Kidney (tissue), 14 donors: ENCODE data around the gene RNF141. TPM values are rescaled to one million over a fixed set of nuclear protein-coding genes. Genes with fewer than 3 reads are reported as not detected.

Experiments used
- DNase-seq, 5 donors: peaks; one replicate each; pipeline ENCODE4 v3.0.0-alpha.2; 2013 to 2020
- FAIRE-seq: peaks from 2 replicates; lab custom pipeline; 2012; peaks lifted over from hg19 to GRCh38; lab: Jason Lieb, UNC
- H3K27ac ChIP-seq, 2 donors: one replicate each; pipeline ENCODE4 v1.7.0; 2013; ENCODE audit warnings: low read depth in 2 of 2, low read length in 2 of 2, inconsistent platforms in 1 of 2
- H3K27me3 ChIP-seq: one replicate; pipeline ENCODE4 v1.7.1; 2013; ENCODE audit warnings: low read length, inconsistent platforms; ENCODE audit not compliant: control insufficient read depth, insufficient read depth
- H3K36me3 ChIP-seq, 3 donors: one replicate each; pipeline versions ENCODE4 v1.7.0 to v1.7.1; 2013; ENCODE audit warnings: low read length in 3 of 3, control low read depth in 1 of 3, inconsistent platforms in 1 of 3; ENCODE audit not compliant: insufficient read depth in 3 of 3, control insufficient read depth in 2 of 3
- H3K4me1 ChIP-seq, 3 donors: one replicate each; pipeline versions ENCODE4 v1.7.0 to v1.7.1; 2013; ENCODE audit warnings: low read length in 3 of 3, inconsistent platforms in 1 of 3, low read depth in 1 of 3; ENCODE audit not compliant: control insufficient read depth in 2 of 3, insufficient read depth in 2 of 3
- H3K4me3 ChIP-seq, 3 donors: one replicate each; pipeline versions ENCODE4 v1.7.0 to v1.8.1; 2013; ENCODE audit warnings: low read length in 3 of 3, control low read depth in 1 of 3, inconsistent platforms in 1 of 3
- H3K9ac ChIP-seq, 3 donors: one replicate each; pipeline versions ENCODE4 v1.7.0 to v1.7.1; 2013; ENCODE audit warnings: low read length in 3 of 3, control low read depth in 1 of 3, inconsistent platforms in 1 of 3
- H3K9me3 ChIP-seq, 3 donors: one replicate each; pipeline versions ENCODE4 v1.7.0 to v1.7.1; 2013; ENCODE audit warnings: low read length in 3 of 3, control low read depth in 1 of 3, inconsistent platforms in 1 of 3; ENCODE audit not compliant: control insufficient read depth in 2 of 3, insufficient read depth in 1 of 3
- intact Hi-C: fragments of 100-400 bp; cut with DNase I; formaldehyde crosslinking; loops from one replicate; pipeline ENCODE4 v1.11.1; 2022
- polyA plus RNA-seq: library from polyadenylated mRNA; stranded (reverse); fragments of 350-450 nt; fragmentation: Illumina TruSeq; extraction: RNeasy Lipid Tissue Mini Kit (QIAGEN cat#74804); gene quantifications from one replicate; pipeline ENCODE4 v1.2.3, GENCODE V29; 2014; ENCODE audit warnings: low read depth, low replicate concordance; ENCODE audit not compliant: insufficient read depth
- total RNA-seq: library from RNA; stranded (reverse); fragmentation: NEBNext Ultra II Directional; extraction: Animal tissue kit (Norgen Biotek cat#: 25700); gene quantifications from one replicate; pipeline ENCODE4 v1.2.1, GENCODE V29; 2021
- TF ChIP-seq, protein P1 (sequence below): IDR thresholded peaks from 3 replicates; pipeline ENCODE4 v1.5.1; 2012; ENCODE audit warnings: mild to moderate bottlenecking, moderate library complexity, borderline replicate concordance; ENCODE audit not compliant: insufficient read depth; ENCODE audit errors: extremely low read depth
- donor health status: control.
- donor health status: control.
- donor health status: control.
- donor health status: control.
- donor health status: control.
- donor health status: DM: yes; HTN: yes; CAD: no.
- donor health status: Normal renal cell carcinoma (clear cell type).

Gene RNF141
- total and polyA plus RNA-seq, 2 donors from 2014 or later = 20.5 to 35.8 TPM

DNA sequence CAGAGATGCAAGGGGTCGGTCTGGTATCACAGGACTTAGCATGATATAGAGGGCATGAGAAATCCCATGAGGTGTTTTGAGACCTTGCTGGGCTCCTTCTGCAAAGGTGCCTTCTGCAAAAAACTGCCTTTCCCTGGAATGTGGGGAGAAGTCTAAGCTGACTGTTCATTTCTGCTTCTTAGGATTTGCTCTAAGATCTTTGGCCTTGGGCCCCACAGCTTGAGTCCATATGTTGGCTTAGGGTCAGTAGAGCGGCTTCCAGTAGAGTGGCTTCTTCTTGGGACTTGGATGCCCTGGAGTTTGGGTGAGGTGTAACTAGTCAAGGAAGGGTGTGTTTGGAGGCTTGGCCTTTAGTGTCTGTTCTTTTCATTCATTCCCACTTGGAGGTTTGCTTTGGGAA is 48.9 kb downstream of the RNF141 start:
- no peaks in the 10 kb centered on the region for H3K27me3 ChIP-seq
- H3K36me3 ChIP-seq = peaks cover 0 to 6% (median 5%) of the 10 kb centered on the region in 3 donors
- FAIRE-seq (no peak), DNase-seq (peak in 1 of 5 donors; percentile 5)
- no peak overlapping the region for H3K27ac ChIP-seq
- TF ChIP-seq, protein P1, sequence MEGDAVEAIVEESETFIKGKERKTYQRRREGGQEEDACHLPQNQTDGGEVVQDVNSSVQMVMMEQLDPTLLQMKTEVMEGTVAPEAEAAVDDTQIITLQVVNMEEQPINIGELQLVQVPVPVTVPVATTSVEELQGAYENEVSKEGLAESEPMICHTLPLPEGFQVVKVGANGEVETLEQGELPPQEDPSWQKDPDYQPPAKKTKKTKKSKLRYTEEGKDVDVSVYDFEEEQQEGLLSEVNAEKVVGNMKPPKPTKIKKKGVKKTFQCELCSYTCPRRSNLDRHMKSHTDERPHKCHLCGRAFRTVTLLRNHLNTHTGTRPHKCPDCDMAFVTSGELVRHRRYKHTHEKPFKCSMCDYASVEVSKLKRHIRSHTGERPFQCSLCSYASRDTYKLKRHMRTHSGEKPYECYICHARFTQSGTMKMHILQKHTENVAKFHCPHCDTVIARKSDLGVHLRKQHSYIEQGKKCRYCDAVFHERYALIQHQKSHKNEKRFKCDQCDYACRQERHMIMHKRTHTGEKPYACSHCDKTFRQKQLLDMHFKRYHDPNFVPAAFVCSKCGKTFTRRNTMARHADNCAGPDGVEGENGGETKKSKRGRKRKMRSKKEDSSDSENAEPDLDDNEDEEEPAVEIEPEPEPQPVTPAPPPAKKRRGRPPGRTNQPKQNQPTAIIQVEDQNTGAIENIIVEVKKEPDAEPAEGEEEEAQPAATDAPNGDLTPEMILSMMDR = no peak
- no peaks in the 10 kb centered on the region for H3K9me3 ChIP-seq
- intact Hi-C loops = no loop called here
- no peak overlapping the region for H3K4me3 ChIP-seq
- H3K4me1 ChIP-seq = peaks cover 0 to 13% (median 9%) of the 10 kb centered on the region in 3 donors
- H3K9ac ChIP-seq = no peak overlapping the region

DNA sequence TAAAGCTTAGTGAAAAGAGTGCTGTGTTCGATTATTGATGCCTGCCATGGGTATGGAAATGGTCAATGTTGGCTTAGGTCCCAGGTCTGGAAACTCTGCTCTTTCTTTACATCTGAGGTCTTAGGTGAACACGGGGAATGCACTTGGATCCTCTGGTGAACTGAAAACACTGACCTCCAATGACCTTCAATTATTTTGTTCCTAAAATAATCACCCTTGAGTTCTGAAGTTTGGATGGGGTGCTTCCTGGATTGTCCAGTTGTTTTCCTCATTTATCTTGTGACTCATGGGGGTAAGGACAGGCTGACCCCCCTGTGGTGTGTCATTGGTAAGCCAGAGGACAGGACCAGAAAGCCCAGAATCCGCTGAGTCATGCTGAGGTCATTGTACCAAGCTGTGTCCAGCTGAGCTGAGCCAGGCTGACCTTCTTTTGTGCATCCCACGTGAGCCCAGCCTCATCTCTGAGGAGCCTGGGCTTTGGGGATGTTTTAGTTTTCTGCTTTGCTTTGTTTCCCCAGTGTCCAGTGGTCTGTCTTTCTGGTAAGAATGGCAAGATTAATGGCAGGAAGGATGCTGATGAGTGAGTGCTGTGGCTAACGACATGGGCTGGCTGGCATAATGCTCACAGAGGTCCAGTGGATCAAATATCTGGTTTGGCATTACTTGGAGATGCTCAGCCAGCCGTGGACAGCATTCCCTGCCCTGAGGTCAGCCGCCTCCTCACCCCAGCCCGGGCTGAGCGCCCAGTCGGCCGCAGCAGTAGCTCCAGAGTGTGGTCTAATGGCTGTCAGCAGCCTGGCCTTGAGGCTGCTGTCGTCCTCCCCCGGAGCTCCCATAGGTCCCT is 50.4 kb downstream of the RNF141 start:
- no peaks in the 10 kb centered on the region for H3K9me3 ChIP-seq
- H3K4me1 ChIP-seq = peaks cover 0 to 13% (median 9%) of the 10 kb centered on the region in 3 donors
- no peak overlapping the region for H3K4me3 ChIP-seq
- no peak overlapping the region for H3K9ac ChIP-seq
- intact Hi-C loops = no loop called here
- H3K36me3 ChIP-seq = peaks cover 0 to 6% (median 5%) of the 10 kb centered on the region in 3 donors
- TF ChIP-seq, protein P1 = no peak
- peak overlapping the region; percentile 59 to 82 for H3K27ac ChIP-seq
- FAIRE-seq (no peak), DNase-seq (peak; percentile 58 to 94 (median 65))
- no peaks in the 10 kb centered on the region for H3K27me3 ChIP-seq

DNA sequence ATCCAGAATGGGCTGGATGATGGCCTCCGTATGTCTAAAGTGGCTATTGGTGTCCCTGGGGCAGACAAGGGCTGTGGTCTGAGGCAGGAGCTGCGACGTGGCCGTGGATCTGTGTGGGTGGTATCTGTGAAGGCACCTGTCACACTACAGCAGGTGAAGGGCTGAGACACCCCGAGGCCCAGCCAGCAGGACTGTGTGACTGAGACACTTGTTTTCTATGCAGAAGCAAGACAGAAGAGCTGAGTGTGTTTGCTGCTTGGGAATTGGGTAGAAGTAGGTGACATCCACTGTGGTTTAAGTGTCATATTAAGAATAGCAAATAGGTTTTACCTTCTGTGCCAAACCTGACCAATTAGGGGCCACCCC is 51.0 kb downstream of the RNF141 start:
- FAIRE-seq (no peak), DNase-seq (no peak)
- no peaks in the 10 kb centered on the region for H3K27me3 ChIP-seq
- H3K27ac ChIP-seq = peak overlapping the region; percentile 59 to 82
- H3K4me1 ChIP-seq = peaks cover 0 to 13% (median 9%) of the 10 kb centered on the region in 3 donors
- TF ChIP-seq, protein P1 = no peak
- H3K9me3 ChIP-seq = no peaks in the 10 kb centered on the region
- peaks cover 0 to 4% (median 2%) of the 10 kb centered on the region in 3 donors for H3K36me3 ChIP-seq
- intact Hi-C loops = no loop called here
- no peak overlapping the region for H3K9ac ChIP-seq
- no peak overlapping the region for H3K4me3 ChIP-seq
